ENCODE results near the gene SIX5.
A peak's percentile ranks its signal among the peaks of the same experiment; 100 is the strongest.

- no peak for TF ChIP-seq FOSL2 (IDR thresholded peaks at IDR 0.05)
- TF ChIP-seq FOSL2 (CRISPR knock-in tag; IDR thresholded peaks at IDR 0.05): peak; percentile 40; the same call in 1 of the 2 replicates
- TF ChIP-seq, protein P1, sequence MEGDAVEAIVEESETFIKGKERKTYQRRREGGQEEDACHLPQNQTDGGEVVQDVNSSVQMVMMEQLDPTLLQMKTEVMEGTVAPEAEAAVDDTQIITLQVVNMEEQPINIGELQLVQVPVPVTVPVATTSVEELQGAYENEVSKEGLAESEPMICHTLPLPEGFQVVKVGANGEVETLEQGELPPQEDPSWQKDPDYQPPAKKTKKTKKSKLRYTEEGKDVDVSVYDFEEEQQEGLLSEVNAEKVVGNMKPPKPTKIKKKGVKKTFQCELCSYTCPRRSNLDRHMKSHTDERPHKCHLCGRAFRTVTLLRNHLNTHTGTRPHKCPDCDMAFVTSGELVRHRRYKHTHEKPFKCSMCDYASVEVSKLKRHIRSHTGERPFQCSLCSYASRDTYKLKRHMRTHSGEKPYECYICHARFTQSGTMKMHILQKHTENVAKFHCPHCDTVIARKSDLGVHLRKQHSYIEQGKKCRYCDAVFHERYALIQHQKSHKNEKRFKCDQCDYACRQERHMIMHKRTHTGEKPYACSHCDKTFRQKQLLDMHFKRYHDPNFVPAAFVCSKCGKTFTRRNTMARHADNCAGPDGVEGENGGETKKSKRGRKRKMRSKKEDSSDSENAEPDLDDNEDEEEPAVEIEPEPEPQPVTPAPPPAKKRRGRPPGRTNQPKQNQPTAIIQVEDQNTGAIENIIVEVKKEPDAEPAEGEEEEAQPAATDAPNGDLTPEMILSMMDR (IDR thresholded peaks at IDR 0.05): peak; percentile 92
- TF ChIP-seq CEBPB (IDR thresholded peaks at IDR 0.05): no peak; a peak in 1 of 4 replicates
- TF ChIP-seq RAD21 (conservative IDR thresholded peaks at IDR 0.05 in 1 of 2, IDR thresholded peaks at IDR 0.05 in 1 of 2): peak; percentile 79
- peak; percentile 91 for TF ChIP-seq SMC3 (IDR thresholded peaks at IDR 0.05)
- TF ChIP-seq, protein P2, sequence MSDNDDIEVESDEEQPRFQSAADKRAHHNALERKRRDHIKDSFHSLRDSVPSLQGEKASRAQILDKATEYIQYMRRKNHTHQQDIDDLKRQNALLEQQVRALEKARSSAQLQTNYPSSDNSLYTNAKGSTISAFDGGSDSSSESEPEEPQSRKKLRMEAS (IDR thresholded peaks at IDR 0.05): 0 out of 2 replicates have a peak, but pooled peaks have one; percentile 27
- no peak for TF ChIP-seq USF2 (IDR thresholded peaks at IDR 0.05)
- no peak for TF ChIP-seq MAFK (IDR thresholded peaks at IDR 0.05; ENCODE audit: partially characterized antibody)
- TF ChIP-seq REST (IDR thresholded peaks at IDR 0.05): no peak
Observed at GRCh38 chr19:45798995-45799517, 30.0 kb upstream of the SIX5 start.

Measured in A549 (cell line).